Measurements from ENCODE around the gene KCNQ1.

DNA sequence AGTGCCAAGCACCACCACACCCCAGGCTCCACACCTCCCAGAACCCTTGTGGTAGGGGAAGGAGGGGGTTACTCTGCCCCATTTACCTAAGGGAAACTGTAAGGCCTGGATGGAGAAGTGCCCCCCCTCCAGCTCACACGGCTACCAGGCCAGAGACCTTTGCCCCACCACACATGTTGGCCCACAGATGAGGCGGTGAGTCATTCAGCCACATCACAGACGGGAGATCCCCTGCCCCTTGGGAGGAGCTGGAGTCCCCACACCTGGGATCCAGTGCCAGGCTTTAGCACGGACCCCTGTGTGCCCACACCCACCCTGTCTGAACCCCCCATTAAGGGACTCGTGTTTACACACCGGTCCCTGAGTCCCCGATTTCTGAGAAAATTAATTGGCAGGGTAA lies 415.8 kb downstream of the KCNQ1 start:
- no peak for TF ChIP-seq TEAD1 (CRISPR knock-in tag; IDR thresholded peaks at IDR 0.05)
- no peak for TF ChIP-seq ZNF232 (CRISPR knock-in tag; IDR thresholded peaks at IDR 0.05)
- no peak for TF ChIP-seq CTCF (IDR thresholded peaks at IDR 0.05)
- TF ChIP-seq, protein P1, sequence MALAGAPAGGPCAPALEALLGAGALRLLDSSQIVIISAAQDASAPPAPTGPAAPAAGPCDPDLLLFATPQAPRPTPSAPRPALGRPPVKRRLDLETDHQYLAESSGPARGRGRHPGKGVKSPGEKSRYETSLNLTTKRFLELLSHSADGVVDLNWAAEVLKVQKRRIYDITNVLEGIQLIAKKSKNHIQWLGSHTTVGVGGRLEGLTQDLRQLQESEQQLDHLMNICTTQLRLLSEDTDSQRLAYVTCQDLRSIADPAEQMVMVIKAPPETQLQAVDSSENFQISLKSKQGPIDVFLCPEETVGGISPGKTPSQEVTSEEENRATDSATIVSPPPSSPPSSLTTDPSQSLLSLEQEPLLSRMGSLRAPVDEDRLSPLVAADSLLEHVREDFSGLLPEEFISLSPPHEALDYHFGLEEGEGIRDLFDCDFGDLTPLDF (CRISPR knock-in tag; IDR thresholded peaks at IDR 0.05): no peak
- TF ChIP-seq USF2 (CRISPR knock-in tag; IDR thresholded peaks at IDR 0.05): no peak
- TF ChIP-seq ZNF263 (CRISPR knock-in tag; IDR thresholded peaks at IDR 0.05; ENCODE audit: low read depth): no peak
- TF ChIP-seq SP1 (CRISPR knock-in tag; conservative IDR thresholded peaks at IDR 0.05): no peak

Data from WTC11 (cell line).